Neural cell (in vitro differentiated cells): ENCODE measurements around the gene HAUS3. TPM values are rescaled to one million over a fixed set of nuclear protein-coding genes. Genes with fewer than 3 reads are reported as not detected.

Experiments used
- H2AFZ ChIP-seq: fragments of 200-600, 300-800 bp; sonication (generic), shearing (Covaris generic); 2 replicates; pipeline ENCODE4 v1.6.0; 2014; ENCODE audit warnings: low read depth, mild to moderate bottlenecking, antibody characterized with exemption, low read length, moderate library complexity
- H3F3A ChIP-seq: fragments of 200-600 bp; shearing (Covaris generic); 2 replicates; pipeline ENCODE4 v1.6.1; 2016; ENCODE audit warnings: mild to moderate bottlenecking, moderate library complexity, mixed read lengths, antibody characterized with exemption, low read length; ENCODE audit not compliant: insufficient read depth, poor library complexity, severe bottlenecking
- H3K27ac ChIP-seq: fragments of 200-600, 300-800 bp; sonication (generic), shearing (Covaris generic); 2 replicates; pipeline ENCODE4 v1.5.1; 2014; ENCODE audit warnings: mild to moderate bottlenecking, low read length, moderate library complexity
- H3K27me3 ChIP-seq: fragments of 300-800, 200-600 bp; sonication (generic), shearing (Covaris generic); 2 replicates; pipeline ENCODE4 v1.6.0; 2014; ENCODE audit warnings: mild to moderate bottlenecking, low read depth, low read length, moderate library complexity; ENCODE audit not compliant: insufficient read depth
- H3K36me3 ChIP-seq: fragments of 300-800, 200-600 bp; sonication (generic), shearing (Covaris generic); 2 replicates; pipeline ENCODE4 v1.5.1; 2014; ENCODE audit warnings: mild to moderate bottlenecking, antibody characterized with exemption, low read length, moderate library complexity; ENCODE audit not compliant: insufficient read depth
- H3K4me2 ChIP-seq: fragments of 300-800, 200-600 bp; sonication (generic), shearing (Covaris generic); 2 replicates; pipeline ENCODE4 v1.6.0; 2014; ENCODE audit warnings: mild to moderate bottlenecking, low read length
- H3K4me3 ChIP-seq: fragments of 300-800, 200-600 bp; sonication (generic), shearing (Covaris generic); 2 replicates; pipeline ENCODE4 v1.5.1; 2014; ENCODE audit warnings: mild to moderate bottlenecking, low read length, moderate library complexity
- H3K79me2 ChIP-seq: fragments of 200-600 bp; shearing (Covaris generic); replicated peaks from 2 replicates; pipeline ENCODE4 v1.6.0; 2014; ENCODE audit warnings: mild to moderate bottlenecking, low read length, moderate library complexity; ENCODE audit not compliant: insufficient read depth
- H3K9ac ChIP-seq: fragments of 300-800, 200-600 bp; sonication (generic), shearing (Covaris generic); 2 replicates; pipeline ENCODE4 v1.6.1; 2016; ENCODE audit warnings: mild to moderate bottlenecking, low read length, mixed read lengths
- H3K9me2 ChIP-seq: fragments of 200-600 bp; shearing (Covaris generic); 2 replicates; pipeline ENCODE4 v1.6.1; 2016; ENCODE audit warnings: mild to moderate bottlenecking, low read length, mixed read lengths; ENCODE audit not compliant: insufficient read depth
- H3K9me3 ChIP-seq: fragments of 200-600, 300-800 bp; sonication (generic), shearing (Covaris generic); 2 replicates; pipeline ENCODE4 v1.6.1; 2016; ENCODE audit warnings: mild to moderate bottlenecking, mixed run types, low read length, moderate library complexity, mixed read lengths
- H4K20me1 ChIP-seq: fragments of 200-600 bp; shearing (Covaris generic); 2 replicates; pipeline ENCODE4 v1.6.1; 2016; ENCODE audit warnings: mild to moderate bottlenecking, mixed run types; ENCODE audit not compliant: insufficient read depth
- EP300 ChIP-seq: fragments of 450-650 bp; conservative IDR thresholded peaks from 2 replicates; pipeline ENCODE4 v1.6.1; 2014; ENCODE audit warnings: antibody characterized with exemption, mild to moderate bottlenecking, moderate library complexity; ENCODE audit not compliant: poor library complexity, severe bottlenecking
- EZH2 ChIP-seq: fragments of 200-600, 300-800 bp; shearing (Covaris generic), sonication (generic); IDR thresholded peaks from 2 replicates; pipeline ENCODE4 v1.6.1; 2014; ENCODE audit warnings: antibody characterized with exemption, low read length, borderline replicate concordance, mild to moderate bottlenecking; ENCODE audit not compliant: insufficient read depth, poor library complexity, severe bottlenecking
- MXI1 ChIP-seq: fragments of 450-650 bp; conservative IDR thresholded peaks from 2 replicates; pipeline ENCODE4 v1.6.1; 2014; ENCODE audit warnings: antibody characterized with exemption, mild to moderate bottlenecking; ENCODE audit not compliant: poor library complexity, severe bottlenecking
- POLR2AphosphoS5 ChIP-seq: IDR thresholded peaks from 2 replicates; pipeline ENCODE4 v1.6.1; 2012
- RAD21 ChIP-seq: fragments of 450-650 bp; conservative IDR thresholded peaks from 2 replicates; pipeline ENCODE4 v1.6.1; 2014; ENCODE audit warnings: antibody characterized with exemption, mild to moderate bottlenecking, moderate library complexity
- SMC3 ChIP-seq: fragments of 450-650 bp; conservative IDR thresholded peaks from 2 replicates; pipeline ENCODE4 v1.6.1; 2014; ENCODE audit warnings: antibody characterized with exemption, mild to moderate bottlenecking, moderate library complexity; ENCODE audit not compliant: poor library complexity
- TAF1 ChIP-seq: IDR thresholded peaks from 2 replicates; pipeline ENCODE4 v1.6.1; 2012; ENCODE audit warnings: low read depth
- polyA plus RNA-seq: library from polyadenylated mRNA; depleted of rRNA; stranded (reverse); fragments of >200 nt; gene quantifications from 2 replicates; pipeline ENCODE4 v1.2.3, GENCODE V29; 2014
- TF ChIP-seq, protein P1 (sequence below): fragments of 450-650 bp; IDR thresholded peaks from 2 replicates; pipeline ENCODE4 v1.5.1; 2014; ENCODE audit warnings: antibody characterized with exemption, mild to moderate bottlenecking, moderate library complexity; ENCODE audit not compliant: poor library complexity, severe bottlenecking
- TF ChIP-seq, protein P2 (sequence below): IDR thresholded peaks from 2 replicates; pipeline ENCODE4 v1.6.1; 2012; ENCODE audit warnings: borderline replicate concordance

The HAUS3 gene
- polyA plus RNA-seq, 1 donor from 2014 or later: 34.2 TPM

DNA sequence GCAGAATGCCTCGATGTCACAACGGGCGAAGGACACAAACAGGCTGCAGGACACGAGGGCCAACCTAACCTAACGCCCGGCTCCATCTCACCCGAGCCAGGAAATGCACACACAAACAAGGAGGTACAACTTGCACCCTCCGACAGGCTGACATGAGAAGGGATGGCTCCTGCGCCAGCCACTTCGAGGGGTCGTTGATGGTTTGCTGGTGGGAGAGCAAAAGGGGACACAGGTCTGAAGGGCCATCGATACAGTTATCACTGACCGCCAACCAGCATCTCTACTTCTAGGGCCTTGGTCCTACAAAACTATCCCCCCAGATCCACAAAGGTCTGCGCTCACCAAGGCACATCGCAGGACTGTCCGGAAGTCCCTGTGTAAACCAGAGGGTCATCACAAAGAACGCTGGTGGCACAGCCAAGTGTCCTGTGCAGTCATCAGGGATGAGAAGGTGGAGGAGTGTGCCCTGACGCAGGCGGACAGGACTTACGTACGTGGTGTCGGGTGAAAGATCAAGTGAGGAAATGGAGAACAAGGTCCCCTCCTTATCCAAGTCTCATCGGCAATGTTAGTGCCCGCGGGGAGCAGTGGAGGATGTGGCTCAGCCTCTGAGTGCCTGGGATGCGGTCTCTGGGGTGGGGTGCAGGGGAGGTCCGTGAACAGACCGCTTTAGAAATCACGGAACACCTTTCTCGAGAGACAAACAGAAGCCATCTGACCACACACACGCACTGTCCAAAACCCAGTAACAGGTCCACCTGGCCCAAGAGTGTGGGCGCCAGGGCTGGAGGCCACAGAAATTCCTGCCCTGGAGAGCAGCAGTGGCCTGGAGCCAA lies 13.0 kb upstream of the HAUS3 start:
- Histone ChIP-seq H3K79me2 (peaks cover 20% of the 10 kb centered on the region), H3K4me3 (no peak overlapping the region), H4K20me1 (peaks cover 27% of the 10 kb centered on the region), H3K4me2 (no peak overlapping the region), H3K27ac (no peak overlapping the region), H3K27me3 (no peaks in the 10 kb centered on the region), H3K9me2 (no peaks in the 10 kb centered on the region), H3K9me3 (no peaks in the 10 kb centered on the region), H3K36me3 (no peaks in the 10 kb centered on the region), H3K9ac (no peak overlapping the region), H2AFZ (no peak overlapping the region), H3F3A (no peaks in the 10 kb centered on the region)
- no peak for TF ChIP-seq SMC3
- TF ChIP-seq TAF1: no peak
- no peak for TF ChIP-seq RAD21
- TF ChIP-seq EZH2: no peak
- TF ChIP-seq, protein P1, sequence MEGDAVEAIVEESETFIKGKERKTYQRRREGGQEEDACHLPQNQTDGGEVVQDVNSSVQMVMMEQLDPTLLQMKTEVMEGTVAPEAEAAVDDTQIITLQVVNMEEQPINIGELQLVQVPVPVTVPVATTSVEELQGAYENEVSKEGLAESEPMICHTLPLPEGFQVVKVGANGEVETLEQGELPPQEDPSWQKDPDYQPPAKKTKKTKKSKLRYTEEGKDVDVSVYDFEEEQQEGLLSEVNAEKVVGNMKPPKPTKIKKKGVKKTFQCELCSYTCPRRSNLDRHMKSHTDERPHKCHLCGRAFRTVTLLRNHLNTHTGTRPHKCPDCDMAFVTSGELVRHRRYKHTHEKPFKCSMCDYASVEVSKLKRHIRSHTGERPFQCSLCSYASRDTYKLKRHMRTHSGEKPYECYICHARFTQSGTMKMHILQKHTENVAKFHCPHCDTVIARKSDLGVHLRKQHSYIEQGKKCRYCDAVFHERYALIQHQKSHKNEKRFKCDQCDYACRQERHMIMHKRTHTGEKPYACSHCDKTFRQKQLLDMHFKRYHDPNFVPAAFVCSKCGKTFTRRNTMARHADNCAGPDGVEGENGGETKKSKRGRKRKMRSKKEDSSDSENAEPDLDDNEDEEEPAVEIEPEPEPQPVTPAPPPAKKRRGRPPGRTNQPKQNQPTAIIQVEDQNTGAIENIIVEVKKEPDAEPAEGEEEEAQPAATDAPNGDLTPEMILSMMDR: no peak
- TF ChIP-seq, protein P2, sequence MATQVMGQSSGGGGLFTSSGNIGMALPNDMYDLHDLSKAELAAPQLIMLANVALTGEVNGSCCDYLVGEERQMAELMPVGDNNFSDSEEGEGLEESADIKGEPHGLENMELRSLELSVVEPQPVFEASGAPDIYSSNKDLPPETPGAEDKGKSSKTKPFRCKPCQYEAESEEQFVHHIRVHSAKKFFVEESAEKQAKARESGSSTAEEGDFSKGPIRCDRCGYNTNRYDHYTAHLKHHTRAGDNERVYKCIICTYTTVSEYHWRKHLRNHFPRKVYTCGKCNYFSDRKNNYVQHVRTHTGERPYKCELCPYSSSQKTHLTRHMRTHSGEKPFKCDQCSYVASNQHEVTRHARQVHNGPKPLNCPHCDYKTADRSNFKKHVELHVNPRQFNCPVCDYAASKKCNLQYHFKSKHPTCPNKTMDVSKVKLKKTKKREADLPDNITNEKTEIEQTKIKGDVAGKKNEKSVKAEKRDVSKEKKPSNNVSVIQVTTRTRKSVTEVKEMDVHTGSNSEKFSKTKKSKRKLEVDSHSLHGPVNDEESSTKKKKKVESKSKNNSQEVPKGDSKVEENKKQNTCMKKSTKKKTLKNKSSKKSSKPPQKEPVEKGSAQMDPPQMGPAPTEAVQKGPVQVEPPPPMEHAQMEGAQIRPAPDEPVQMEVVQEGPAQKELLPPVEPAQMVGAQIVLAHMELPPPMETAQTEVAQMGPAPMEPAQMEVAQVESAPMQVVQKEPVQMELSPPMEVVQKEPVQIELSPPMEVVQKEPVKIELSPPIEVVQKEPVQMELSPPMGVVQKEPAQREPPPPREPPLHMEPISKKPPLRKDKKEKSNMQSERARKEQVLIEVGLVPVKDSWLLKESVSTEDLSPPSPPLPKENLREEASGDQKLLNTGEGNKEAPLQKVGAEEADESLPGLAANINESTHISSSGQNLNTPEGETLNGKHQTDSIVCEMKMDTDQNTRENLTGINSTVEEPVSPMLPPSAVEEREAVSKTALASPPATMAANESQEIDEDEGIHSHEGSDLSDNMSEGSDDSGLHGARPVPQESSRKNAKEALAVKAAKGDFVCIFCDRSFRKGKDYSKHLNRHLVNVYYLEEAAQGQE: no peak
- TF ChIP-seq POLR2AphosphoS5: no peak
- no peak for TF ChIP-seq MXI1
- TF ChIP-seq EP300: no peak

DNA sequence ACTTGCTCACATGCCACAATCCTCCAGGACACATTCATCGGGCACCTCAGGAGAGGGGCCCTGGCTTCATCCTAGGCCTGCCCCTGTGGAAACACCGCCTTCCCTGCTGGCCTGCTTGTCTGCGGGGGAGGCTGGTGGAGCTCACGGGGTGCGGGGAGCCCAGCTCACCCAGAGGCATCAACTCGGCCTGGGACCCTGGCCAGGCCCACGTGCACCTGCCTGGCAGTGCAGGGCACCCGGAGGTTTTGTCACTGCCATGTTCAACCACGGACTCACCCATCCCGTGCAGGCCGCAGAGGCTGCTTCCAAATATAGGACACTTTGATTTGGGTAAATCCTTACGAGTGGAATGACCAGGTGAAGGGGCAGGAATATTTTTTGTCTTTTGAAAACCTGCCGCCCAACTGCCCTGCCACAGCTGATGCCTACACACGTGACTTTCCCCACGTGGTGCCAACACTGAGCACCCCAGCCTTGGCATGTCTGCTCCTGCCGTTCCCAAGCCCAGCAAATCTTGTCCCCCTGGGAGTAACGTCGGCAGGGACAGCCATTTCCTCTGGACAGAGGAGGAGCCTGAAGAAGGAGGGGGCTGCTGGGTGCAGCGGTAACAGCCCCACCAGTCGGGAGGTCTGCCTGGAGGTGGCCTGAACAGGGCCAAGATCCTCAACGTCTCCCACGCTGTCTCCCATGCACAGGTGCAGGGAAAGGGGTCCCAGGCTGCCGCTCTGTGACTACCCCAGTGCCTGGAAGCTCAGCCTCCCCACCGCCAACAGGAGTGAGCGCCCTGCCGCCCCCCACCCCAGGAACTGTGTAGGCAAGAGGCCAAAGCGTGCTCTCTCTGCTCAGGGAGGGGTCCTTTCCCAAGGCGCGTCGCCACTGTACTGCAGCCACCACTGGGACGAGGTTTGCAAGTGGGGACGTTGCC lies 11.5 kb upstream of the HAUS3 start:
- H3K27me3 ChIP-seq: no peaks in the 10 kb centered on the region
- H3K4me3 ChIP-seq: no peak overlapping the region
- H2AFZ ChIP-seq: no peak overlapping the region
- peaks cover 8% of the 10 kb centered on the region for H3K79me2 ChIP-seq
- TF ChIP-seq, protein P1: no peak
- TF ChIP-seq TAF1 (no peak), POLR2AphosphoS5 (no peak), EZH2 (no peak), RAD21 (no peak), SMC3 (no peak), EP300 (no peak), MXI1 (no peak)
- TF ChIP-seq, protein P2: no peak
- no peak overlapping the region for H3K9ac ChIP-seq
- H3K4me2 ChIP-seq: no peak overlapping the region
- H3K9me2 ChIP-seq: no peaks in the 10 kb centered on the region
- peaks cover 14% of the 10 kb centered on the region for H4K20me1 ChIP-seq
- H3K9me3 ChIP-seq: no peaks in the 10 kb centered on the region
- H3F3A ChIP-seq: no peaks in the 10 kb centered on the region
- no peak overlapping the region for H3K27ac ChIP-seq
- no peaks in the 10 kb centered on the region for H3K36me3 ChIP-seq
